ENCODE data around the gene COBL.
"Not testable (repeated sequence)": the region's sequence is repeated elsewhere in the genome, so short reads cannot be mapped to it uniquely, and the experiment has no call there.

COBL gene

DNA sequence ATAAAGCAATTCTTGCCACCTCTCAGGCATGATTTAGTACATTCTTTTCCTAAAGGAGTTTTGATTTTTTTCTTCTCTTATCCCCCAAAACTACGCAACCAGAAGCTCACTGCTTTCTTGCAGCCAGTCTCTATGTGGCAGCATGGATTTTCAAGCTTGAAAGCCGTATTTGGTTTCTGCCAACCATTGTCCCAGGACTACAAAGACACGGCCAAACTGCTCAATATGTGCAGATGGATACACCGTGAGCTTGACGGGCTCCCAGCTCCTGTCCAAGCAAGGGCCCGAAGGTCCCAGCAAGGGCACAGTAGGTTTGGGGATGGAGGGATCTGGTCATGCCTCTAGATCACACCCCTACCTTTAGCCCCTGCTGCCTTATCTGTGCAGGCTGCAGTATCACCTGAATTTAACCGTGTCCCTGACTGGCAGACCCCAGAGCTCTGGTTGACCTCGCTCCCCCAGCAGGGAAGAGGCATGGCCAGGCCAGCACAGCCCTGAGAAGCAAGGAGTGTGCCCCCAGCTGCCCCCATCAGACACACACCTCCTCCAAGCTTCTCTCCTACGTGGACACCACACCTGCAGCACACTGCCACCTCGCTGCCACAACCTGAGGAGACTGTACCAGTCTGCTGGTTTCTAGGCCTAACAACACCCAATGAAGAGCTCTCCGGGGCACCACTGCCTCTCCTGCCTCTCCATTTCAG is 86.8 kb downstream of the COBL start:
- DNase-seq (ENCODE audit: low spot score), result no peak

GRCh38 chr7:51229106-51229537 is 87.5 kb downstream of the COBL start:
- no peak for DNase-seq (ENCODE audit: low spot score)

- DNase-seq (ENCODE audit: low spot score), result no peak
These were observed 88.1 kb downstream of the COBL start for GRCh38 chr7:51228386-51228958.

- no peak for DNase-seq (ENCODE audit: low spot score)
These were observed 88.7 kb downstream of the COBL start for GRCh38 chr7:51227861-51228260.

DNA sequence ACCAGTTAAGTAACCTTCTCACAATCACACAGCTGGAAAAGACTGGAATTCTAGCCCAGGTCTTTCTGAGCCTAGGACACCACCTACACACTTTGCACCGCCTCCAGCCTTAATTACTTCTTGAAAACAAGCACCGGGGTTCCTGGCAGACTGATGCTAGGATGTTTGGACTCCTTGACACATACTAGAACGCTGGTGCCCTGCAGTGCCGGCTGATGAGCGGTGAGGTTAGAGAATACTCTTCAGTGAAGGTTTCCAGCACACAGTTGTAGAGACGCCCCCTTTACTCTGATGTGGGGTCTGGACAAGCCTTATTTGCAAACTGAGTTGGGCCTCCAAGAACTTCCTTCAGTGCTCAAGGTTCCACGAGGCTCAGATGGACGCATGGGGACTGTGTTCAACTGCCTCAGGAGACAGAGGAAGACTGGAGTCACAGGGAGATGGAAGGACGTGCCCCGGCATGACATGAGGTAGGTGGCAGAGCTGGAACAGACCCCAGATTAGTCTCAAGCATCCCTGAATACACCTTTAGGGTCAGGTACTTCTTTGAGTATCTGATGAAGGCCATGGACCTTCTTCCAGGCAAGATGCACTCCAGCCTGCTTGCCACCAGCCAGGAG is 89.6 kb downstream of the COBL start:
- no peak for DNase-seq (ENCODE audit: low spot score)

GRCh38 chr7:51226063-51226755 is 90.4 kb downstream of the COBL start:
- DNase-seq (ENCODE audit: low spot score), result no peak

DNA sequence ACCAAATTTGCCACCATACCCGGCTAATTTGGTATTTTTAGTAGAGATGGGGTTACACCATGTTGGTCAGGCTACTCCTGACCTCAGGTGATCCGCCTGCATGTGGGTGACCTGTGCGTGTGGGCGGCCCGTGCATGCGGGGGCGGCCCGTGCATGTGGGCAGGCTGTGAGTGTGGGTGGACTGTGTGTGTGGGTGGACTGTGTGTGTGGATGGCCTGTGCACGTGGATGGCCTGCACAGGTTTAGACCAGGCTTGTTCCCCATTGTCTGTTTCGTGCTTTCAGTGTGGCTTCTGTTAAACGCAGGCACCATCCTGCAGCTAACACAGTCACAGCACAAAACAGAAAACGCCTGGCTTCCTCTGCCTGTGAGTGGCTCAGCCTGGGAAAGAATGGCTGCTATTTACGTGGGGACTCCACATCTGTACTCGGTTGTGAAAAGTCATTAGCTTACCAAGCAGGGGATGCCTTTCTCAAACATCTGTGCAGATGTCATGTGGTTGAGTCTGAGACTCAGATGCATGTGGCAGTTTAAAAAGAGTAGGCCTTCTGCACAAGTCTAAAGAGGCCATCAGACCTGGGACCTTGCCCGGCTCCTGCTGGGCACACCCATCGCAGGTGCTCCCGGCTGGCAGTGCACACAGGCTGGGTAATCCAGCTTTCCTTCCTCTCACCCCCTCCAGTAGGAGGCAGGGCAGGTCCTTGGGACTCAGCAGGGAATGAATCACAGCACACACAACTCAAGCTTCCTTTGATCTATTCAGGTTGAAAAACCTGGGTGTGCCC is 91.6 kb downstream of the COBL start:
- DNase-seq (ENCODE audit: low spot score), result peak; percentile 5

DNA sequence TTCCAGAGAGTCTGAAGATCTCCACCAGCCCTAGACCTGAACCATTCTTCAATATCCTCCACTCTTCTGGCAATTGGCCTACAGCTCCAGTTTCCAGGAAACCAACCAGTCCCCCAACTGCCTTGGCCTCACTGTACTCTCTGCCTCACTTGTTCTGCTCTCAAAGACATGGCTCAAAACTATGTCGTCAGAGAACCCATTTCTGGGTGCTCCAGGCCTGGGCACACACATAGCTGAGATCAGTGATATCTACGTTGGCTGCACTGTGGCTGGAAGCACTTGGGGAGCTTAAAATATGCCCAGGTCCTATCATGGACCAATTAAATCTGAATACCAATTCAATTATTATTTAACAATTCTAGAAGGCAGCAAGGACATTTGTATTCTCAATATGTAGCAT is 93.1 kb downstream of the COBL start:
- DNase-seq (ENCODE audit: low spot score), result no peak

- DNase-seq (ENCODE audit: low spot score), result no peak
These were observed 93.7 kb downstream of the COBL start for GRCh38 chr7:51222916-51223315.

DNA sequence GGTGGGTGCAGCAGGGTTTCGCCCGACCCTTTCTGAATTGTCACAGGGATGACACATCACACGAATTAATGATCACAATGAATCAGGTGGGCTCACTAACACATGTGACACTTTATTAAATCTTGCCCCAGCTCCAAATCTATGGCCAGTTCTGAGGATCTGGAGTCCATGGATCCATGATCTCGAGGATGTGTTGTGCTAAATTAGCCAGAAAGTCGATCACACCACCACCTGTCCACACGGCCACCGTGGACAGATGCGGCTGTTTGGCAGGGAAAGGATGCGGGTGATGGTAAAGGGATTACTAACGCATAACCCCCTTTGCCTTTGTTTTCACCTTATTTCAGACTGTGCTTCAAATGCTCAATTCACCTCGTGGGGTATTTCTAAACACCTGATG is 96.4 kb downstream of the COBL start:
- no peak for DNase-seq (ENCODE audit: low spot score)

DNA sequence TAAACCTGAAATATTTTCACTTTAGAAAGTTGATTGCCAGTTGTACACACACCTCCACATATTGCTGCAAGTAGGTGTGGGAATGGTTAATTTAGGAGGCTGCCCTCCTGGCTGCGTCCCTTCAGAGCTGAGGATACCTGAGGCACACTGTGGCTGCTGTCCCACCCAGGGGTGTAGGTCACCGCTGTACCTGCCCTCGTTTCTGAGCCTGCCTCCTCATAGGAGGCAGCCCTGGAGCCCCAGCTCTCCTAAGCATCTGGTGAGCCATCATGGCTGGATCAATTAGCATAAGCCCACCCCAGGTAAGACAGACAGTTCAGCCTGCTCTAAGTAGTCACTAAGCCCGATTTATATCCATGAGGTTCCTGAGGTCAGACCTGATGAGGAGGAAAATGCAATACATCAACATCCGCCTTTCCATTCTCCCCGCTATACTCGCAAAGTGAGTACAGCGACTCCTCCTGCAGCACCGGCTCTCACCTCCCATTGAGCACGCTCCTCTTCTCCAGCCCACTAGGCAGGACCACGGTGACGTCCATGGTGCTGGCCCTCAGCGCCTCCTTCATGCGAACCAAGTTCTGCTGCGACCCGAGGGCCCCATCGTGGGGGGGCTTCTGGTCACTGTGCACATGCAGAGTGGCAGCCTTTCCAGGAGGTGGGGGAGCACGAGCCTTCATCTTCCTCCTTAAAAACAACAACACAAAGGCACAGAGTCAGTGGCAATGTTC is 97.2 kb downstream of the COBL start:
- DNase-seq (ENCODE audit: low spot score), result no peak

DNA sequence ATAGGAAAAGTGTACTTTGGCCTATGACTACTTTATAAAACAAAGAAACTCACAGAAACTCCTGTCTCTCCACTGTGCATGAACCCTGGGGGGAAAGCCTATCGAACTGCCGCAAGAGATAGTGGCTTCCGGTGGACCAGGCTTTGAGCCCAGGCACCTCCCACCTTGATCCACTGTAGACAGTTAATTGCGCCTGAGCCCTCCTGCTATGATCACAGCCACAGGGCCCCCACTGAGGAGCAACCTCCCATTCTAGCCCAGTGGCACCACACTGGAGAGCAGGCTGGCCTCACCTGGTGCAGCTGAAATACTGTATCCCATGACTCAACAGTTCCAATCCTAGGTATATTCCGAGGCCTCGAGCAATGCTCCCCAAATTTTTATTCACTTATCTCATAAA is 98.8 kb downstream of the COBL start:
- DNase-seq (ENCODE audit: low spot score), result no peak

DNA sequence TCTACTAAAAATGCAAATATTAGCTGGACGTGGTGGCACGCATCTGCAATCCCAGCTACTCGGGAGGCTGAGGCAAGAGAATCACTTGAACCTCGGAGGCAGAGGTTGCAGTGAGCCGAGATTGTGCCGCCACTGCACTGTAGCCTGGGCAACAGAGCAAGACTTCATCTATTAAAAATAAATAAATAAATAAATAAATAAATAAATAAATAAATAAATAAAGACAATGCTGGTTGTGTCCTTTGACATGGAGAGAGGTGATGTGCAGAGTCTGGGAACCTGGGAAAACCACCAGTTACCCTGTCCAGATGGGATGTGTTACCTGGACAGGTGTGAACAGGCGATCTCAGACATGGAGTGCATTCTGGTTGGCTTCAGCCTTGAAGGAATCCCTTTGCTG is 102.5 kb downstream of the COBL start:
- no peak for DNase-seq (ENCODE audit: low spot score)

DNA sequence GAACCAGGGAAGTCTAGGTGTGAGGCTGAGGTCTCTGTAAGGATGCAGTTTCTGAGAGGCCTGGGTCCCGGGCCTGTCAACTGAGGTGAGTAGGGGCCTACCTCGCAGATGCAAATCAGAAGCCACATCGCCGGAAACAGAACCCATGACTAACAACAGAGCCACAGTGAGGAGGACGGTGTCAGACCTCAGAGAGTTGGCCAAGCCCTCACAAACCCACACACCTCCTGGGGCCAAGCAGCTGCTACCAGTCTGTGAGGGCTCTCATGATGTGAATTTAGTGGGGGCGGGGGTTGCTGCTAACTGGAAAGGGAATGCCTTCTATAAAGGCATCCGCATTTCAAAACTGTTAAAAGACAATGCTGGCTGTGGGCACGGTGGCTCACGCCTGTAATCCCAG is 103.0 kb downstream of the COBL start:
- no peak for DNase-seq (ENCODE audit: low spot score)

GRCh38 chr7:51210766-51211165 is 105.8 kb downstream of the COBL start:
- DNase-seq (ENCODE audit: low spot score), result no peak

DNA sequence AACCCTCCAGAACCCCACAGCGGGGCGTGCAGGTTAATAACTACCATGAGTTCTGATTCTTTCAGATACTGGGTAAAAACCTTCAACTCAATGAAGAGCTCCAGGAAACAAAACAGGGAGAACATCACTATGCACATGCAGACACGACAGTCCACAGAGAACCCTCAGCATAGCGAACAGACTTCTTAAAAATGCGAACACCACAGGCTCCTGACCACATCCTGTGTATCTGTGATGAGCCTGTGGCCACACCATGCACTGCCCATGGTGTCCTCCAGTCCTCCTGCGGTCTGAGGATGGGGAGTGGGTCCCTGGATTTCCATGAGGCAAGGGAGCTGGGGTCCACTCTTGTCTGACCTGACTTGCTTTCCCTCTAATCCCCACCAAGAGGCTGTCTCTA is 107.2 kb downstream of the COBL start:
- no peak for DNase-seq (ENCODE audit: low spot score)

DNA sequence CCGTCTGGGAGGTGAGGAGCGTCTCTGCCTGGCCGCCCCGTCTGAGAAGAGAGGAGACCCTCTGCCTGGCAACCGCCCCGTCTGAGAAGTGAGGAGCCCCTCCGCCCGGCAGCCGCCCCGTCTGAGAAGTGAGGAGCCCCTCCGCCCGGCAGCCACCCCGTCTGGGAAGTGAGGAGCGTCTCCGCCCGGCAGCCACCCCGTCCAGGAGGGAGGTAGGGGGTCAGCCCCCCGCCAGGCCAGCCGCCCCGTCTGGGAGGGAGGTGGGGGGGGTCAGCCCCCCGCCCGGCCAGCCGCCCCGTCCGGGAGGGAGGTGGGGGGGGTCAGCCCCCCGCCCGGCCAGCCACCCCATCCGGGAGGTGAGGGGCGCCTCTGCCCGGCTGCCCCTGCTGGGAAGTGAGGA is 108.5 kb downstream of the COBL start:
- DNase-seq (ENCODE audit: low spot score), result not testable (repeated sequence)

- DNase-seq (ENCODE audit: low spot score), result no peak
These were observed 118.0 kb downstream of the COBL start for GRCh38 chr7:51198654-51199053.

DNA sequence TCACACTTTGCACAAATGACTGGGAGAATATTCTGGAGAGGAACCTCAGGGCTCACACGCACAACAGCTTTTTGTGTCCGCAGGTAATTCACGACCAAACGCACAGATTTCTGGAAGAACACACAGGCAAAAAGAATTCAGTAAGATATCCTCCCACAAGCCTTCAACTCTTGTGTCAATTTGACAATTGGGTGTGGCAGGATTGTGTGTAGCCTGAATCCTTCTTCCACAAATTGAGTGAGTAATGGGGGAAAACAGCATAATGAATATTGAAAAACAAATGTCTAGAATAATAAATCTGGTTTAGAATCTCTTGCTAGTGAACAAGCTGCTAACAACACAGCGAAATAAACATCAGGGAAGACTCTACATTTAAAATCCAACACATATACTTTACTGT is 125.6 kb downstream of the COBL start:
- no peak for DNase-seq (ENCODE audit: low spot score)

GRCh38 chr7:51189777-51190176 is 126.8 kb downstream of the COBL start:
- no peak for DNase-seq (ENCODE audit: low spot score)

DNA sequence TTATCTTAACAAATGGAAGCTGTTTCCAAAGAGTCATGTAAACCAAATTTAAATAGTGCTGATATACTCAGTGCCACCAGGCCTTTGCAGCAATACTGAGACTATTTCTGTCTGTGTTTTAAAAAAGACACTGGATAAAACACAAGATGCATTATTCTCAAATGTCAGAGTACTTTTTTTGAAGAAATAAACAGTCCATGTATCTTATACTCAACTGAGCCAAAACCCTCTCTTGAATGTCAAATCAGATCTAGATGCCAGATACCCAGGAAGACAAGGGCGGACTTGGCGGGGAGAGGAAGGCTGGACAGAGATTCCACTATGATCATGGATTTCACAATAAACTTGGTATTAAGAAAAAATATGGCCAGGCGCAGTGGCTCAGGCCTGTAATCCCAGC is 127.6 kb downstream of the COBL start:
- no peak for DNase-seq (ENCODE audit: low spot score)

GRCh38 chr7:51187941-51188340 is 128.7 kb downstream of the COBL start:
- DNase-seq (ENCODE audit: low spot score), result no peak

Measured in kidney capillary endothelial cell (primary cell).